HG03060 (cell line): ENCODE results near the gene AK4.

Experiments used
- ATAC-seq: cut with Tn5 transposase; IDR thresholded peaks from one replicate; pipeline ENCODE4 v1.9.1; 2021; ENCODE audit warnings: low read depth, moderate number of reproducible peaks; ENCODE audit not compliant: unreplicated experiment

AK4 gene

DNA sequence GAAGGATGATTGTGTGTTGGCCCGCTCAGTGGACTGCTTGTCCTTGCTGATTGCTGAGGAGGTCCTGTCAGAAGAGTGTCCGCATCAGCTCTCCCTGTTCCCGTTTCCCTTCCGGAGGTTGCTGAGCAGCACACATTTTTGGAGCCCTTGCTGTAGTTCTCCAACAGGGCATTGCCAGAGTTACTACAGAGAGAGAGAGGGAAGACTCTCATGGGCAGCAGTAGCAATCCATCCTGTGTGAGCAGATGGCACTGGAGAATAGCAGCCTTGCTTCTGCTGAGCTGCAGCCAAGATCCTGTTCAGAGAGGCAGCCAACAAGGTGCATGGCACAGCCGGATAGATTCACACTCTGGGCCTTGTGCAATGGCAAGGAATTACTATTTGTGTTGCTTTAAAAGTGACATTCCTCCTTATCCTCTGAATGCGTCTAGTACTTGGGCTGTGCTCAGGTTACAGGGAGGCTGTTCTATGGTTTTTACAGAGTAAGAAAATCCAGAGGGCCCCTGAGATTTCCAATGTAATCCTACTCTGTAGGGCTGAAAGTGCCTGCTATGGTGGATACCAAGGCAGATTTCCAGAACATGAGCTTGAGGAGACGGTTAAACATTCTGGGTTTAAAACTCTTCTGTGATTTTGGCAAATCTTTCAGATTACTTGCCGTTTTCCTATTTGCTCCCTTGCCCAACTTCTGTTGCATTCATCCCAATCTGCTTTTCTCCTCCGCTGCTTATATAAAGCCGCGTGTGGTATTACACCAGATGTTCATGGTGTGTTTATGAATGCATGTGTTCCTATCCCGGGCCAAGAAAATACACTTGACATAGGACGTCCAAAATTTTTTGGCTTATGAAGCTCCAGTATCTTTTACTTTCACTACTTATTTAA is 27.4 kb downstream of the AK4 start:
- no peak for ATAC-seq

DNA sequence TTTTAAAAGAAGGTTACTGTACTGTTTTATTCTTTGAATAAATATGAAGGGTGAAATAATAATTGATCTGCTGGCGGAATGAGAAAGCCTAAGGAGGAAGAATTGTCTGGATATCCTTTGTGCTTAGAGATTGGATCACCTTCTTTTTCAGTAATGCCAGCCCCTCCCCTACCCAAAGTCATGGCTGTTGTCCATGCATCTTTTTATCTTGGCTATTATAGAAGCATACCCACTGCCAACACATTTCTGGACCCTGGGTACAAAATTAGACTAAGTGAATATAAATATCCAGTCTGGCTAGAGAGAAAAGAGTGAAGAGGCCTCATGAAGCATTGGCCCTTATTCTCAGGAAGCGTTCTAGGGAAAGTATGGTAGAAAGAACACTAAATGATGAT is 28.1 kb downstream of the AK4 start:
- ATAC-seq, result no peak

DNA sequence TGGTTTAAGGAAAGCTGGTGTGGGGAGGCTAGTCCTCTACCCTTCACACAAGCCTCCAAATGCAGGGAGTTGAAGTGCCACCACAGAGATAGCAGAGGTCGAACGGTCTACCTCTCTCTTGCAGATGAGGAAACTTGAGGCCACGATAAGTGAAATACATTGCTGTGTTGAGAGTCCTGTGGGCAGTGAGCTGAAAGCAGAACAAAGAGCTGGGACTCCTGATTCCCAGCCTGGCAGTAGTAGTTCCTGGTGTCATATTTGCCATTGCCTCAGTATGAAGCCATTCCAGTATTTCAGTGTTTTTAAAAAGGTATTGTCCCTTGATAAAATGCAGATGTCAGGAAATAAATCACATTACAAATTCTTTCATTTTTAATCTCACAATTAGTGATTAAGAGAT is 28.6 kb downstream of the AK4 start:
- ATAC-seq, result no peak

DNA sequence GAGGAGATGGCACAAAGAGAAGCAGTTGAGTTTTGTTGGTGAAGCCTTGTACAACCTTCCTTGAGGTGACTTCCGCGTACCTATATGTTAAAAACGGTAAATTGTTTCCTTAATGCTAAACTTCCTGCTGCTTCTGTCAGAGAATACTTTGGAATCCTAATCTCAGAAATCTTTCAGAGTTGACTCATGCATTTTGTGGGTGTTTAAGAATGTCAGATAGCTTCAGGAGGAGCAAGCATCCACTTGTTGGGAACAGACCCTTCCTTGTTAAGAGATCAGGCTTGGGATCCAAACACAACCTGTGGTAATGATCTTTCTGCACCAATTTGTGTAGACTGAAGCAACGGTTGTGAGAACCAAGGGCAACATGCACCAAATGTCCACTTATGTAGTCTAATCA is 29.5 kb downstream of the AK4 start:
- no peak for ATAC-seq

DNA sequence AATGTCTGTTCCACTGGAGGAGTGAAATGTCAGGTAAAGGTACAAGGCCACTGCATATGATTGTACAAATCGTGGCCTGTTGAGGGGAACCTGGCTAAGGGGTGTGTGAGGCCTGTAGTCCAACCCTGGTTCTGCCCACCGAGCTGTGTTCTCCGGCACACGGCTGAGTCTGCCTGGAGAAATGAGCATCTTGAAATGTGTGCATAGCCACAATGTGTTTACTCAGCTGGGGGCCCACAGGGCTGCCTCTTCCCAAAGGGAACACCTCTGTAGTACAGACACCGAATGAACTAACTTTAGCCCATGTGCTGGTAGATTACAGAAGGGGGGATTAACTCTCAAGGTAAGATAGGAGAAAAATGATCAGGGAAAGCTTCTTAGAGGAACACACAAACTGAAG is 30.2 kb downstream of the AK4 start:
- ATAC-seq, result no peak

DNA sequence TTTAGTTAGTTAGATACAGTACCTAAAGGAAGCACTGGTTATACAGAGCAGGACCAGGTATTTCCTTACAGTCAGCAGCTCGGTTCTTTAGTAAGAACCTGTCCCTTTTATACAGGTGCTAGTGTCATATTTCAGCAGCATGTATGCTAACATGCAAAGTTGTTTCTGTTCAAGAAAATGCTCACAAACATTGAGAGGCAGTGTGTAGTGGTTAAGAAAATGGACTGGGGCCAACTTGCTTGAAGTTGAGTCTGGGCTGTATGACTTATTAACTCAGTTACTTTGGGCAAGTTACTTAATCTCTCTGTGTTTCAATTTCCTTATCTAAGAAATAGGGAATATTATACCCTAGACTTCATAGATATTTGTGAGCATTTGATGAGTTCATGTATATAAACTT is 31.1 kb downstream of the AK4 start:
- ATAC-seq, result no peak

DNA sequence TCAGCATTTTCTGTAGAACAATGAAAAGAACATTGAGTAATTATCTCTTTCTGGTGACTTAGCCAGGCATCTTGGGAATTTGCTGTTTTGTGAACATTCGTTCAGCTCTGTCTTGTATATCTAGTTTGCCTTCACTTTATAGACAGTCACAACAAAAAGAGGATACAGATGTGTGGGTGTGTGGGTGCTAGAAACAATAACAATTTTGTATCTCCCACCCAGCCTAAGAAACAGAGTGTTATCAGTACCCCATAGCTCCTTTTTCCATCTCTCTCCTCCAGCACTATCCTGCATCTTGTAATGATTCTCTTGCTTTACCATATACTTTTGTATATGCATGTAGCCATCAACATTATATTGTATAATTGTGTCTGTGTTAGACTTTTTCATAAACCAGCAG is 33.0 kb downstream of the AK4 start:
- ATAC-seq, result no peak

DNA sequence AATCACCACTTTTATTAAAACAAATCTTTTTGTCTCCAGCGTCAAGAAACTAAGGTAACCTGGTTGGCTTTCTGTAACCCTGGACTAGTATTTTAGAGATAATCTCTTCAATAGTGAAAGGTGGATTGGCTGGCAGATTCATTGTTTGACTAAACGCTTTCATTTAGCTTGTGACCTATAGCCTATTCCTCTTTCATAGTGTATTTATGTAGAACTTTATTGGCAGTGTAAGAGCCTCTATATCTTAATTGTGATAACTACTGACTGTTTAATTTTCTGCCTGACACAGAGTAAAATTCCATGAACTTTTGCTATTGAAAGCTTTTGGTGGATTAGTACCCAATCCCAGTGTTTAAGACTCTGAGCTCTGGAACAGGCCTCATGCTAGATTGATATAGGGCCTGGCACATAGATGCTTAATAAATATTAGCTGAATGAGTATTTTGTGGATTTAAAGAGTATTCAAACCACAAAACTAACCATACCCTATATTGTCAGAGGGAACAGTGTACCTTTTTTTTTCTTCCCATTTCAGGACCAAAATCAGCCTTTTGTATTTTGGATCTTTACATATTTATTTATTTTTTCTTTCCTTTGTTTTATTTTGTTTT is 34.8 kb downstream of the AK4 start:
- ATAC-seq, result no peak

DNA sequence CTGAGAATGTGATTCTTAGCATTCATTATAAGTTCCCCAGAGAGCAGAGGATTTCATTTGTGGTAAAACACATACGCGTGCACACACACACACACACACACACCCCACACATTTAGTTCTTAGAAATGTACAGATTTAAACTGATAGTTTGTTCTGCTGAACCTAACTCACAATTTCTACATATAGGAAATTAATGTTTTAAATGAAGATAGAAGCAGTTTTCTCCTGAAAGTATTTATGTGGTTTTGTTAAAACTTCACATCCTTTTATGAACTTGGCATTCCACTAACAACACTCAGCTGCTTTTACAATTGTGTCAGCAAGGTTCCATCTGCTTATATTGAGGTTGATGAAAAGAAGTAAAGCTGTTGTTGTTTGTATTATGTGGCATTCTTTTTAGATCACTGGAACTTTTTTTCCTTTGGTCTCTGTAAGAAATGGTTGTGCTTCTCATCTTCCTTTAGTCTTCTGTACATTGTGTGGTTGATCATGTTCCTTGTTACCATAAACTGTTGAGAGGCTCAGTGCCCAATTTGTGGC is 41.6 kb downstream of the AK4 start:
- no peak for ATAC-seq

DNA sequence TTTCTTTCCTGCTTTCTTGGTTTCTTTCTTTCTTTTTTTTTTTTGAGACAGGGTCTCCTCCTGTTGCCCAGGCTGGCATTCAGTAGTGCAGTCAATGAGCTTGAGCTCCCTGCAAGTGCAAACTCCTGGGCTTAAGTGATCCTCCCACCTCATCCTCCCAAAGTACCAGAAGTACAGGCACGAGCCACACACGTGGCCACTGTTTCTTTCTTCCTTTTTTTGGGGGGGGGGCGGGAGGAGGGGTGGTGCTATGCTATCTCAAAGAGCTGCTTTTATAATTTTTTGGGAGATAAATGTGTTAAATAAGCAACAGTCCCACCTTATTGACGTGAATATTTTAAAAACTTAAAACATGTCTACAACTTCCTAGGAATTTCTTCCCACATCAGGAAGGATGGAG is 42.2 kb downstream of the AK4 start:
- ATAC-seq, result no peak

DNA sequence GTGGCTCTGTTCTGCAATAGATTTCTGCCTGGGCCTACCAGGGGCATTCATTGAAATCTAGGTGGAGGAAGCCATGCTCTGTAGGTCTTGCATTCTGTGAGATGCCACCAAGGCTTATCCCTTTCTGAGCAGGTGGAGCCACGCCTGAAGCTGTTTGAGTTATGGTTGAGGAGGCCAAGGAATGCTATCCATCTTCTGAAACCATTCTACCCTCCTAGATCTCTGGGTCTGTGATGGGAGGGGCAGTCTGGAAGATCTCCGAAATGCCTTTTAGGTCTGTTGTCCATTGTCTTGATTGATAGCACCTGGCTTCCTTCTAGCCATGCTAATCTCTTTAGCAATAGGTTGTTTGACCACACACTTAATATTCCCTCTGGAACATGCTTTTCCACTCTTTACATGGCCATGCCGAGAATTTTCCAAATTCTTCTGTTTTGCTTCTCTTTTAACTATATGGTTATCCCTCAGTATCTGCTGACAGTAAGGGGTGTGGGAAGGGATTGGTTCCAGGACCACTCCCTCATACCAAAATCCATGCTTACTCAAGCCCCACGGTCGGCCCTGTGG is 45.2 kb downstream of the AK4 start:
- ATAC-seq, result no peak

DNA sequence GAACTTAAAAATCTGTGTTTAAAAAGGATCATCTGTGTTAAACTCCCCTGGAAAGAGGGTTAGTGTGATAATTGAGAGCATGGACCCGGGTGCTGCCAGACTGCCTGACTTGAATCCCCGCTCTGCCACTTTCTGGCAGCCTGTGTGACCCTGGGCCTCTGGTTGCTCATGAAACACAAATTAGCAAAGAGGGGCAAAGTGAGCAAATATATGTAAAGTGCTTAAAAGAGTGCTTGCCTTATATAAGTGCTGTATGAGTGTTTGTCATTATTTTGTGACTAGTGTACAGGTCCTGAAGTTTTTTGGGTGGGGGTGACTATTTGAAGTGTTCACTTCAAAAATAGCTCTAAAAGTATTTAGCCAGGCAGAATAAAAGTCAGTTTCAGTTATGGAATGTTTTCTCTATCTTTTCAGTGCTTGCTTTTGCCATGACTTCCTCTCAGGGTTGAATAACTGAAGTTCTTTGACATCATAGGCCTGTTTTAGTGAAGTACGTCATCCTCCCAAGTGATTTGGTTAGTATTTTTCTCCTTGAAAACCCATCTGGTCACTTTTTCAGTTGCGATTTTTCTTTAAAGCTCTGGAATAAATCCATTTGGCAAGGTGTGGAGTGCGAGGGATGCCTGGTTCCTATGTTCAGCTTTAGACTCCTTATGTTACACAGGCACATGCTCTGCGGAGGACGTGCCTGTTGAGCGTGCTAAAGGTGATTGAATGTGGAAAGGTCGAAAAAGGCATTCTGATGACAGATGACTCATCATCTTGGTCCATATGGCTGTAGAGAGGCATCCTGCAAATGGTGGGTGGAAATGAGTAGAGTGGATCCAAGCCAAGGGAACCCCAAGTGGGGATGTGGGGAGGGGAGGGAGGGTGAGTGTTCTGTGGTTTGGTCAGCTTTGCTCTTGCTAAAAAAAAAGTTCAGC is 47.8 kb downstream of the AK4 start:
- ATAC-seq, result no peak

DNA sequence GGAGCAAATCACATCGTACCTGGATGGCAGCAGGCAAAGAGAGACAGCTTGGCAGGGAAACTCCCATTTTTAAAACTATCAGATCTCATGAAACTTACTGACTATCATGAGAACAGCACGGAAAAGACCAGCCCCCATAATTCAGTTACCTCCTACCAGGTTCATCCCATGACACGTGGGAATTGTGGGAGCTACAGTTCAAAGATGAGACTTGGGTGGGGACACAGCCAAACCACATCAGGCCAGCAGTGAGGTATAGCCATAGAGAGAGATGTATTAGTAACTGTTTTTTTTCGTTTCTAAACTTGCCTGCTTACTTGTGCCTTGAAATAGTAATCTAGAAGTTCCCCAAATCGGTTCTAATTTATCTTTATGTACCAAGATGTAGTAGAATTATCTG is 48.9 kb downstream of the AK4 start:
- ATAC-seq, result no peak

DNA sequence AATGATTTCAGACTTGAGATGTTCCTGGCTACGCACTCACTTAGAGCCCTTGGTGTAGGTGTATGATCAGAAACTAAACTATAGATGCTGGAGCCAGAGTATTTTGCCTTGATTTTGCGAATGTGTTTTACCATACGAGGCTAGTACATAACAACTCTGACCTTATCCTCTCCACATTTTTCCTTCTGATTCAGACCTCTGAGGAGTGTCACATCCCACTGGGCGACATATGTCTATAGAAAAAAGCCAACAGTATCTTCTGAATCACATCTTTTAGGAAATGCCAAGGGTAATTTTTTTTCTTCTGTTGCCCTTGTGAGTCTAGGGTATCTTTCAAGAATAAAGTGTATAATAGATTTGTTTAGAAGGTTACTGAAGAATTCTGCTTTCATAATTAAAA is 49.6 kb downstream of the AK4 start:
- ATAC-seq, result no peak

DNA sequence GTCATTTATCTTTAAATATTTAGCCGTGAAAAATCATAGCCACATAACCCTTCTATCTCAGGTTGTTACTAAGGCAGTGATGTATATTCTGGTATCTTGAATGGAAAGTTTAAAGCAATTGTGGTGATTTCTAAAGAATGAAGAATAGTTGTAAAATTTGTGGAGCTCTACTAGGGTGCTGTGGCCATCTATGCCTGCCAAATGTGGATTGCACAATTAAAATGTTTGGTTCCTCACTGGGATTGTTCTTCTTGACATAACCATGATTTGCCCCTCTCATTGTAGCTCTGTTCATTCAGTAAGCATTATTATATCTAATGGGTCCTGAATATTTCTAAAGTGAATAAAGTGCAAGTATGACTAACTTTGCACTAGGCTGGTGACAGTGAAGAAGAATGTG is 50.1 kb downstream of the AK4 start:
- no peak for ATAC-seq

DNA sequence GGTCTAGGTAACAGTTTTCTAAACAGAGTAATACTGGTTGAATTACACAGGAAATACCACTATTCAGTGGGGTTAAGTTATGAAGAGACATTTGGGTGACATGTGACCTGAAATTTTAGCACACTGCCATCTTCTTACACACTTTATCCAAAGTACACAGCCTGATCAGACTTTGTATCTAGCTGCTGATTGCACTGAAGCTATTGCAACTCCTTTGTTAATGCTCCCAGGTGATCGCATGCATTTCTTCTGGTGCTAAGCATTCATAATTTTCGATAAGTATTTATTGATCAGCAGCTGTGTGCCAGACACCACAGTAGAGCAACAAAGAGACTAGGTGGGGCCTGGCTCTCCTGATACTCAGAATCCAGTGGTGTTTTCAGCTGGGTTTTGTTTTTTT is 52.4 kb downstream of the AK4 start:
- no peak for ATAC-seq

DNA sequence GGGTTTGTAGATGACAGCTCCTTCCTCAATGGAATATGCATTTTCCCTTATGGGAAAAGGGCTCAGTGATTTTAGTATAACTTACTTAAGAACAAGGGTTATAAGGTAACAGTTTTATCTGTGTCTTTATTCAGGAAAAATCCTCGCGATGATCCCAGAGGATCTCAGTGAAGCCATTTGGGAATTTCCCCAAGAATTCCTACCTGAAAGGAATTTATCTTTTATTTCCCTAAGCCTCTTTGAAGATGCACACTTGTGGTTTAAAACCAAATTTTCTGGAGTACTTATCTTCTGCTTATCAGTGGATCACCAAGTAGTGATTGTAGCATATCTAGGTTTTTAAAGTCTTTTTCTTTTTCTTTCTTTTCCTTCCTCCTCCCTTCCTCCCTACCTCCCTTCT is 58.8 kb downstream of the AK4 start:
- ATAC-seq, result no peak

DNA sequence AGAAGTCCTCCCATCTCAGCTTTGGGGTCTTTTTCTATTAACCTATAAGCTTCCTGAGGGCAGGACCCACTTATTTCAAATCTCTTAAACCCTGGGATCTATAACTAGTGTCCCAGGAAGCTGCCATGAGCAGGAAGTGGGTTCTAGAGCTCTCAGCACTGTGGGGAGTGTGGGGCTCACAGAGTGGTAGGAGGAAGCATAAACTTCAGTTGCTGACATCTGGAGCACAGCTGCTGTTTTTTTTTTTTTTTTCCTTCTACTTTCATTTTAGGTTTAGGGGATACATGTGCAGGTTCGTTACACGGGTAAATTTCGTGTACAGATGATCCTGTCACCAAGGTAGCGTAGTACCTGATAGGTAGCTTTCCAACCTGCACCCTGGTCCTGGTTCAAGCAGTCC is 59.3 kb downstream of the AK4 start:
- ATAC-seq, result no peak

DNA sequence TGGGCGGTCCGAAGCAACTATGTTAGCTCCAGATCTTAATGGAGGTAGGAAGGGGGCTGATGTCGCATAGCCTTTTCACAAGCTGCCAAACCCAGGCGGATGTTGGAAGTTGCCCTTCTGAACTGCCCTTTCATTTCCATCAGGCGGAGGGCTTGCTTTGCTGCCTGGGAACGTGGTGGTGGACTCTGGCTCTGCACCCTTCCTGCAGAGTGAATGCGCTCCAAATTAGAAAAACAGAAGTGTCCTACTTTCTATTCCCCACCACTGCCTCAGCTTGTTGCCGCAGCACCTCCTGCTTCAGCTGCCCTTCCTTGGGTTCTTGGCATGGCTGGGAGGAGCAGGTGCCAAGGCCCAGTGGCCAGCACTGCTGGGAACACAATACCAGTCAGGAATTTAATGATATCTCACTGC is 60.6 kb downstream of the AK4 start:
- no peak for ATAC-seq

DNA sequence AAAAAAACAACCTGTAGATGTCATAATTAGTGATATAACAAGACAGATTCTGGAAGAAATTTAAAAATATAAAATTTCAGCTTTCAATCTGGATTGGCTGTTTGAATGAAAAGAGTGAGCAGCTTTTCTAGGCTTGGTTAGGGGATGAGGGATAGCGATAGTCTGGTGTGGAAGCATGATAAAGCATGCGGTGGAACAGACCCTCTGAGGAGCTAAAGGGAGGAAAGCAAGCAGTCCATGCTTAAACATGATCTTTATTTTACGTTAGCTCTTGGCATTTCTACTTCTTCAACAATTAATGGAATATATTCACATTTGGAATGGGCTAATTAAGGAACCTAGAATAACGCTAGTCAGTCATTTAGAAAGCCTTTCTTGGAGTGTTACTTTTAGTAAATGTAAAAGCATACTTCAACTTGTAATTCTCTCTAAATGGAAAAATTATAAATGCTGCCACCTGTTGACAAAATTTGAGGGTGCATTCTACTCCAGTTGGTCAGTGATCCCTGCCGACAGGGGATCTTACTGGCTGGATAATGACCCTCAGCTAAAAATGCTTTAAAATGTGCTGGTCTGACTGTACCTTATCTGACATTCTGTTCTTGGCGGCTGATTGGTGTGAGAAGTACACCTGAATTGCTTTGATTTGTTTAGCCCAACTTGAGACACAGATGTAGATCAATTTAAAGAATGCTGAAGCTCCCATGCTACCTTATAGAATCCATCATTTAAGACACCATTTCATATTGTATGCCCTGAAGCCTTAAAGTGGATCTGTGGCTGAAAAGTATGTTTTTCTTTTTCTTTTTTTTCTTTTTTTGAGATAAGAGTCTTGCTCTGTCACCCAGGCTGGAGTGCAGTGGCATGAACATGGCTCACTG is 61.2 kb downstream of the AK4 start:
- ATAC-seq, result no peak
